ENCODE data around the gene NOB1.
"Not testable (repeated sequence)": the region's sequence is repeated elsewhere in the genome, so short reads cannot be mapped to it uniquely, and the experiment has no call there.

Gene NOB1

DNA sequence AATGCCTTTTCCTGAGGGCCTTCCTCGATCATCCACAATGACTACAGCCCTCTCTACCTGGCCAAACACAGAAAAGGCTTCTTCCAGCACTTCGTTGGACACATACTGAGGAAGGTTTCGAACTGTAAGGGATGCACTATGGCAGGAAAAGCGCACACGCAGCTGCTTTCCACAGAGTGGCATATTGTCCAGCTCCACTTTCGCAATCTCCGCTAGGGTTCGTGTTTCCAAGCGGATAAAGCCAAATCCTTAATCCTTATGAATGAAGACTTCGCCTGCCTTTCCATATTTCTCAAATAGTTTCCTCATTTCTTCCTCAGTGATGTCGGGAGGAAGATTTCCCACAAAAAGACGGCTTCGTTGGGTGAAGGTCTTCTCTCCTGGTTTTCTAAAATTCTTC, 2.6 kb upstream of the NOB1 start:
- not testable (repeated sequence) for DNase-seq

DNA sequence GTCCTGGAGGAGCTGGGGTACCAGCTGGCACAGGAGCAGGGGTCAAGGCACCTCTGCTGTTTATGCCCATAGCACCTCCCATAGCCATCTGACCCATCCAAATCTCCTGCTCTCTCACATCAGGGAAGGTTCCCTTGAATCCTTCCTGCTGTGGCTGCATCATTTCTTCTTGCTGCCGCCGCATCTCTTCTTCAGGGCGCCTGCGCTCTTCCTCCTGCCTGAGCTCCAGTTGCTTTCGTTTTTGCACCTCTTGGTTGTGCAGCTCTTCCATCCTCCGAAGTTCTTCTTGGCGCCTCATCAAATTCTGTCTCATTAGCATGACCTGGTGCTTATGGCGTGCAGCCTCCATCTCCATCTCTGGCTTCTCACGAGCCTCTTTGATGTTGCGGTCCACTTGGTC, 2.0 kb upstream of the NOB1 start:
- DNase-seq: no peak

DNA sequence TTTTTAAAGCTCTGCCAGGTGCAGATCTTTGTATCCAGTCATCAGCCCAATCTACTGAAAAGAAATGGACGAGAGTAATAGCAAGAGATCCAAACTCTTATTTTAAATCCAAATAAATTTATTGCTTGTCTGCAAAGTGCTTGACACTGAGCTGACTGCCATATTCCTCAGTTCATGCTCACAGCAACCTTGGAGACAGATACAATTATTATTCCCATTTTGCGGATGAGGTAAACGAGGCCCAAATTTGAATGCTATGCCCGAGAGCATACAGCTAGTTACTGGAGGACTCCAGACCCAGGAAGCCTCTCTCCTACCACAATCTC, 620 bp downstream of the NOB1 start:
- DNase-seq: no peak

GRCh38 chr16:69748694-69749345, 5.9 kb downstream of the NOB1 start:
- no peak for DNase-seq

DNA sequence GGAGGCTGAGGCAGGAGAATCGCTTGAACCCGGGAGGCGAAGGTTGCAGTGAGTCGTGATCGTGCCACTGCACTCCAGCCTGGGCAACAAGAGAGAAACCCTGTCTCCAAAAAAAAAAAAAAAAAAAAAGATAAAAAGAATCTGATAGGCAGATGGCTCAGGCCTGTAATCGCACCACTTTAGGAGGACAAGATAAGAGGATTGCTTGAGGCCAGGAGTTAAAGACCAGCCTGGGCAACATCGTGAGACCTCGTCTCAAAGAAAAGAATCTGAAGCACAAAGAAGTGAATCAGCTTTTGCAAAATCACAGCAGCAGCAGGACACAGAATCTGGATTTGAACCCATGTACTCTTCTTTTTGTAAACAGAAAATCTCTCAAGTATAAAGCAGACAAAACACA, 7.6 kb downstream of the NOB1 start:
- DNase-seq: no peak

- no peak for DNase-seq
Observed at GRCh38 chr16:69745959-69746358, 8.8 kb downstream of the NOB1 start.

GRCh38 chr16:69745232-69745612, 9.5 kb downstream of the NOB1 start:
- DNase-seq: no peak

- no peak for DNase-seq
Observed at GRCh38 chr16:69744363-69745231, 10.1 kb downstream of the NOB1 start.

DNA sequence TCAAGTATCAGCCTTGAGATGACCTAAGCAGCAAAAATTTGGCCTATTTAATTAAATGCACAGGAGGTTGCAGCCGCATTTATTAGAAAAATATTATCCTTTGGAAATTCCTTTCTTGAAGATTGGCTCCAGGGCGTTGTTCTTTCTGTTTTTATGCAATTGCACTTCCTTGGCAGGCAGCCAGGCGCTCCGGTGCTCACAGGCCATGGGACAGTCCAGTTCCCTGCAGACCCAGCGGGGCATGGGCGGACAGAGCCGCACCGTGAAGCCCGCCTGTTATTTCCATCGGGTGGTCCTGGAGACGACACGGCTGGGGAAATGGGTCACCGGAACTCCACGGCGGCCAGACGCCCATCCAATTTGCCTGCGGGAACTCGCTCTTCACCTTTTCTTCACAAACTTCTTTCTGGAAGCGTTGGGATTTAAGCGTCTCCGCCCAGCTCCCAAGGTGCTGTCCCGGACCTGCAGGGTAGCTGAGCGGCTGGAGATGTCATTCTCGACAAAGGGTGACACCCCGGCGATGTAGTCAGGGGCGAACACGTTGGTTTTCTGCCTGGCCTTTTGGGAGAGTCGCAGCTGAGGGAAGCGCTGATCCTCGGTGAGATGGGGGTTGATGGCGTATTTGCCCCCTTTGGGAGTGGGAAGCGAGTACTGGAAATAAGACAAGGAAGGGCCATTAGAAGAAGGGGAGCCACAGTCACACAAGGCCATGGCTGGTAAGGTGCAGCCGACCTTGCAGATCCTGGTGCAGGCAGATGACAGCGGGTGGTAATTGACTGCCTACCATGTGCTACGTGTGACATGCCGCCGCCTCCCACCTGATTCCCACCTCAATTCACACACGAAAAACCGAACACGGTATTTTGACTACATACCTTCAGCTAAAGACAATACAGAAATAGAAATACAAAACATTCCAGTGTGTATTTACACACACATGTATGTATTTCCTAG, 12.5 kb downstream of the NOB1 start:
- DNase-seq: no peak

- no peak for DNase-seq
Observed at GRCh38 chr16:69741519-69741918, 13.2 kb downstream of the NOB1 start.

DNA sequence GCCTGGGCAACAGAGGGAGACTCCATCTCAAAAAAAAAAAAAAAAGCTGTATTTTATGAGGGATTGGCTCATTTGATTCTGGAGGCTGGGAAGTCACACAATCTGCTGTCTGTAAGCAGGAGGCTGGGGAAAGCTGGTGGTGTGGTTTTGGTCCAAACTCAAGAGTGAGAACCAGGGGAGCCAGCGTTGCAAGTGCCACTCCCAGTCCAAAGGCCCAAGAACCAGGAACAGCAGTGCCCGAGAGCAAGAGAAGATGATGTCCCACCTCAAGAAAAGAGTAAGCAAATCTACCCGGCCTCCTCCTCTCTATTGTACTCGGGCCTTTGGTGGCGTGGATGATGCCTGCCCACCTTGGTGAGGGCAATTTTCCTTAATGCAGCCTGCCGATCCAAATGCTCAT, 22.6 kb downstream of the NOB1 start:
- no peak for DNase-seq

DNA sequence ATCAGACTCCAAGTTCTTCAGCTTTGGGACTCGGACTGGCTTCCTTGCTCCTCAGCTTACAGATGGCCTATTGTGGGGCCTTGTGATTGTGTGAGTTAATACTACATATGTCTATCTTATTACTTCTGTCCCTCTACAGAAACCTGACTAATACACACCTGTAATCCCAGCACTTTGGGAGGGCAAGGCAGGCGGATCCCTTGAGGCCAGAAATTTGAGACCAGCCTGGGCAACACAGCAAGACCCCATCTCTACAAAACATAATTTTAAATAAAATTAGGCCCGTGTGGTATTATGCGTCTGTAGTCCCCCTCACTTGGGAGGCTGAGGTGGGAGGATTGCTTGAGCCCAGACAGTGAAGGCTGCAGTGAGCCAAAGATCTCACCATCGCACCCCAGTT, 23.4 kb downstream of the NOB1 start:
- not testable (repeated sequence) for DNase-seq

DNA sequence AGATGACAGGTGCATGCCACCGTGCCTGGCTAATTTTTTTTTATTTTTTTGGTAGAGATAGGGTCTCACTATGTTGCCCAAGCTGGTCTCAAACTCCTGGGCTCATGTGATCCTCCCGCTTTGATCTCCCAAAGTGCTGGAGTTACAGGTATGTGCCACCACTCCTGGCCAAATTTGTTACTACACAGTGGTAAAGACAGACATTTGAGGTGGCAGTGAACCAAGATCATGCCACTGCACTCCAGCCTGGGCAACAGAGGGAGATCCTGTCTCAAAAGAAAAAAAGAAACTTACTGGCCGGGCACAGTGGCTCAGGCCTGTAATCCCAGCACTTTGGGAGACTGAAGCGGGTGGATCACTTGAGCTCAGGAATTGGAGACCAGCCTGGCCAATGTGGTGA, 25.7 kb downstream of the NOB1 start:
- not testable (repeated sequence) for DNase-seq

DNA sequence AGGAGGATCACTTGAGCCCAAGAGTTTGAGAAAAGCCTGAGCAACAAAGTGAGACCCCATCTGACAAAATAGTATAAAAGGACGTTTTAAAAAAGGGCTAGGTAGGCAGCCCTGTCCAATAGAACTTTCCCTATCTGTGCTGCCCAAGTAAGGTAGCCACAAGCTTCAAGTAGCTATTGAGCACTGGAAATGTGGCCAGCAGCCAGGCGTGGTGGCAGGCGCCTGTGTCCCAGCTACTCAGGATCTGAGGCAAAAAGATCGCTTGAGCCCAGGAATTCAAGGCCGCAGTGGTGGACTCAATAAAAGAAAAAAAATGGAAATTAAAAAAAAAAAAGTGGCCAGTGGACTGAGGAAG, 26.8 kb downstream of the NOB1 start:
- DNase-seq: no peak

DNA sequence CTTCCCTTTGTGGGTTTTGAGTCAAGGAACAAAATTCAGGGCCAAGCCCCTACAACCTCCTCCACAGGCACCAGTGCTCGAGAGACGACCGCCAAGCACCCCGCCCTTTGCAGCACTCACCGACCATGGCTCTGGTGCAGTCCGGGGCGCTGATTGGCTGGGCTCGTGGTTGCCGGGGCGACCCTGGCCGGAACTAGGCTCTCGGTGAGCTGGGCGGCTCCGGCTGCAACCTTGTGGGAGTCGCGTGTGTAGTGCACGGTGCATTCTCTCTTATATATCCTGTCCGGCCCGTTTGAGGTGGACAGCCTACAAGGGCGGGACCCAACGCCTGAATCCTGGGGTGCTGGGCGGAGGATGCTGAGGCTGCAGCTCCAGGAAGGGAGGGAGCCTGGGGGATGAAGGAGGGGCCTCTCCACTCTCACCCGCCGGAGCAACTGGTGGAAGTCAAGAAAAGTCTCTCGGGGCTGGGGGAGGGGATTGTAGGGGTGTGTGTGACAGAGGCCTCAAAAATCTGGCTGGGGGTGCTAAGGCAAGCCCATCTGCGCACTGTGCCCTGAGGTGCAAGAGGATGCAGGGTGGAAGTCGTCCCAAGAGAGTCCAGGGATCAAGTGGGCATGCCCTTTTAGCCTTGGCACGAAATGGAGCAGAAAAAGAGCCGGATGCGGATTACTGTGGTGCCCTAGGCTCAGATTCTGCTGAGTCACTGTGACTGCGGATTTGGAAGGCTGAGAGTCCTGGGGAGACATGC, 28.2 kb downstream of the NOB1 start, which contains the start of gene NQO1:
Gene NQO1, minus strand, starts transcription at position 248 of the 748 bp plus-strand sequence. Its CDS starts 121 bp downstream, at position 127.
- DNase-seq: peak; percentile 81

DNA sequence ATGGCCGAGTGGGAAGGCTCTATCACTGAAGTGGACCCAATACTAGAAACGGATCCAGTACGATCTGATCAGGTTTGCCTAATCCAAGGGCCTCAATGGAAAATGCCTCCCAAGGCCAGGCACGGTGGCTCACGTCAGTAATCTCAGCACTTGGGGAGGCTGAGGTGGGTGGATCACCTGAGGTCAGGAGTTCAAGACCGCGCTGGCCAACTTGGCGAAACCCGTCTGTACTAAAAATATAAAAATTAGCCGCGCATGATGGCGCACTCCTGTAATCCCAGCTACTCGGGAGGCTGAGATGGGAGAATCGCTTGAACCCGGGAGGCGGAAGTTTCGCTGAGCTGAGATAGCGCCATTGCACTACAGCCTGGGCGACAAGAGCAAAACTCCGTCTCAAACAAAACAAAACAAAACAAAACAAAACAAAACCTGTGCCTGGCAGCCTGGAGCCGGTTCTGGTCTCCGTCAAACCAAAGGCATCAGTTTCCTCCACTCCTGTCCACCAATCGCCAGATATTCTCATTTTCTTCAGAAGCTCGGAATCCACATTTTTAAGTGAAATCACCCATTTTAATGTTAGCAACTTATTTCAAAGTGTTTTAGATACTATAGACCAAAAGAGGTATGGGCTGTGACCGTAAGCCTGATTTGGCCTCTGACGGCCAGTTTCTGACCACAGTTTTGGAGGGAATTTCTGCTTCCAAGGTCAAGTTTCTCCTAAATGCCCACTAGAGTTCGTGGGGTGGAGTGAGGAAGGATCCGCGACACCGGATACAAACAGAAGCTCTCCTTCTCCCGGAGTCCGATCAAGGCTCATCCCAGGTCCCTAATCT, 29.0 kb downstream of the NOB1 start:
- no peak for DNase-seq

- DNase-seq: no peak
Observed at GRCh38 chr16:69724981-69725479, 29.7 kb downstream of the NOB1 start.

DNA sequence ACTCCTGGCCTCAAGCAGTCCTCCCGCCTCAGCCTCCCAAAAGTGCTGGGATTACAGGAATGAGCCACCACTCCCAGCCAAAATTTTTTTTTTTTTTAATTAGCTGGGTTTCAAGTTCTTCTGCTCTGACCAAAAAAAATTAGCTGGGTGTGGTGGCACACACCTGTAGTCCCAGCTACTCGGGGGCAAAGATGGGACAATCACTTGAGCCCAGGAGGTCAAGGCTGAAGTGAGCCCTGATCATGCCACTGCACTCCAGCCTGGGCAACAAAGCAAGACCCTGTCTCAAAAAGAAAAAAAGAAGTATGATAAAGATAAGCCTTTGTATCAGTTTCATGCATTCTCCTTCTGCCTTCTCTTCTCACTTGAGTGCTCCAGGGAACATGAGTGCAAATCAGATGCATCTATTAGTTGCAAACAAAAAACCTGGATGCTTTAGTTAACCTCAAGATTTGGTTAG, 30.3 kb downstream of the NOB1 start:
- no peak for DNase-seq

DNA sequence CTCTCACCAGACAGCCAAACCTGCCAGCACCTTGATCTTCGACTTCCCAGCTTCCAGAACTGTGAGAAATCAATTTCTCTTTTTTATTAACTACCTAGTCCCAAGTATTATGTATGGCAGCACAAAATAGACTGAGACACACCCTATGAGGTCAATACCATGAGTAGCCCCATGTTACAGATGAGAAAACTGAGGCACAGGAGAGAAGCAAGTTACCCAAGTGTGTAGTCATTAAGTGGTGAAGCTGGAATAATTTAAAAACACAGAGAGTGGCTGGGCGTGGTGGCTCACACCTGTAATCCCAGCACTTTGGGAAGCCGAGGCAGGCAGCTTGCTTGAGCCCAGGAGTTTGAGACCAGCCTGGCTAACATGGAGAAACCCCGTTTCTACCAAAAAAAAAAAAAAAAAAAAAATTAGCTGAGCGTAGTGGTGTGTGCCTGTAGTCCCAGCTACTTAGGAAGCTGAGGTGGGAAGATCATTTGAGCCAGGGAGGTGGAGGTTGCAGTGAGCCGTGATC, 33.2 kb downstream of the NOB1 start:
- DNase-seq: no peak

- DNase-seq: no peak
Observed at GRCh38 chr16:69720822-69721430, 33.8 kb downstream of the NOB1 start.
